Liver (tissue), 3 donors: Measurements from ENCODE around the gene HLA-A.

Source experiments
- FOXA2 ChIP-seq: IDR thresholded peaks from 2 replicates; pipeline ENCODE4 v1.6.1; 2016; ENCODE audit warnings: antibody characterized with exemption
- GABPA ChIP-seq, 2 donors: IDR thresholded peaks in 1 of 2; conservative IDR thresholded peaks in 1 of 2; 2 replicates each; pipeline ENCODE4 v1.6.1; 2016; ENCODE audit warnings: antibody characterized with exemption in 2 of 2, mild to moderate bottlenecking in 1 of 2, moderate library complexity in 1 of 2
- JUND ChIP-seq, 2 donors: IDR thresholded peaks; 2 replicates each; pipeline ENCODE4 v1.6.1; 2016; ENCODE audit warnings: antibody characterized with exemption in 2 of 2
- NR2F2 ChIP-seq: IDR thresholded peaks from 2 replicates; pipeline ENCODE4 v1.6.1; 2016; ENCODE audit warnings: antibody characterized with exemption
- RAD21 ChIP-seq, 2 donors: IDR thresholded peaks; 2 replicates each; pipeline ENCODE4 v1.6.1; 2016; ENCODE audit warnings: antibody characterized with exemption in 2 of 2, mild to moderate bottlenecking in 2 of 2
- SP1 ChIP-seq: IDR thresholded peaks from 2 replicates; pipeline ENCODE4 v1.6.1; 2018; ENCODE audit warnings: antibody characterized with exemption, mild to moderate bottlenecking
- TAF1 ChIP-seq: conservative IDR thresholded peaks from 2 replicates; pipeline ENCODE4 v1.6.1; 2016; ENCODE audit warnings: antibody characterized with exemption, mild to moderate bottlenecking
- YY1 ChIP-seq: IDR thresholded peaks from 2 replicates; pipeline ENCODE4 v1.6.1; 2016; ENCODE audit warnings: antibody characterized with exemption, mild to moderate bottlenecking
- TF ChIP-seq, protein P1 (sequence below): fragments of 150-350 bp; IDR thresholded peaks from 2 replicates; pipeline ENCODE4 v1.5.1; 2017; ENCODE audit warnings: improper control_type of control experiment, low read depth, low read length; ENCODE audit not compliant: missing input control
- TF ChIP-seq, protein P2 (sequence below): IDR thresholded peaks from 2 replicates; pipeline ENCODE4 v1.6.1; 2016; ENCODE audit warnings: antibody characterized with exemption
- TF ChIP-seq, protein P3 (sequence below): IDR thresholded peaks from 2 replicates; pipeline ENCODE4 v1.6.1; 2016; ENCODE audit warnings: antibody characterized with exemption
- TF ChIP-seq, protein P4 (sequence below): IDR thresholded peaks from 2 replicates; pipeline ENCODE4 v1.6.1; 2016; ENCODE audit warnings: antibody characterized with exemption, mild to moderate bottlenecking
- TF ChIP-seq, protein P5 (sequence below): IDR thresholded peaks from 2 replicates; pipeline ENCODE4 v1.6.1; 2016; ENCODE audit warnings: antibody characterized with exemption
- donor health status: healthy.
- donor health status: healthy.

DNA sequence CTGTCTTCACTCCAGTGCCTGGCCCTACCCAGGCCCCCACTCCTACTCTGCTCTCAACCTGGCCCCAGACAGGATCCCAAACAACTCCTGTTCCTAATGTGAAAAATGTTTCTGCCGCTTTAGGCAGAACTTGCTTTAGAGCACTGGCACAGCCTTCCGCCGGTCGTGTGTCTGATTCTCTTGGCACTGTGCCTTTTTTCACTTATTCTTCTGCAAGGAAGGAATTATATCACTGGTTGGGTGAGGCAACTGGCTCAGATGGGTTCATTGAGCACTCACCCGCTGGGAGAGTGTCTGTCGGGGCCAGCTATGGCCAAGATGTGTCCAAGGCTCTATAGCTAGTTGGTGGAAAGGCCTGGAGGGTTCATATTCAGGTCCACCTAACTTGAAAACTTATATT, 33.6 kb upstream of the HLA-A start:
- TF ChIP-seq, protein P1, sequence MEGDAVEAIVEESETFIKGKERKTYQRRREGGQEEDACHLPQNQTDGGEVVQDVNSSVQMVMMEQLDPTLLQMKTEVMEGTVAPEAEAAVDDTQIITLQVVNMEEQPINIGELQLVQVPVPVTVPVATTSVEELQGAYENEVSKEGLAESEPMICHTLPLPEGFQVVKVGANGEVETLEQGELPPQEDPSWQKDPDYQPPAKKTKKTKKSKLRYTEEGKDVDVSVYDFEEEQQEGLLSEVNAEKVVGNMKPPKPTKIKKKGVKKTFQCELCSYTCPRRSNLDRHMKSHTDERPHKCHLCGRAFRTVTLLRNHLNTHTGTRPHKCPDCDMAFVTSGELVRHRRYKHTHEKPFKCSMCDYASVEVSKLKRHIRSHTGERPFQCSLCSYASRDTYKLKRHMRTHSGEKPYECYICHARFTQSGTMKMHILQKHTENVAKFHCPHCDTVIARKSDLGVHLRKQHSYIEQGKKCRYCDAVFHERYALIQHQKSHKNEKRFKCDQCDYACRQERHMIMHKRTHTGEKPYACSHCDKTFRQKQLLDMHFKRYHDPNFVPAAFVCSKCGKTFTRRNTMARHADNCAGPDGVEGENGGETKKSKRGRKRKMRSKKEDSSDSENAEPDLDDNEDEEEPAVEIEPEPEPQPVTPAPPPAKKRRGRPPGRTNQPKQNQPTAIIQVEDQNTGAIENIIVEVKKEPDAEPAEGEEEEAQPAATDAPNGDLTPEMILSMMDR = no peak
- TF ChIP-seq, protein P2, sequence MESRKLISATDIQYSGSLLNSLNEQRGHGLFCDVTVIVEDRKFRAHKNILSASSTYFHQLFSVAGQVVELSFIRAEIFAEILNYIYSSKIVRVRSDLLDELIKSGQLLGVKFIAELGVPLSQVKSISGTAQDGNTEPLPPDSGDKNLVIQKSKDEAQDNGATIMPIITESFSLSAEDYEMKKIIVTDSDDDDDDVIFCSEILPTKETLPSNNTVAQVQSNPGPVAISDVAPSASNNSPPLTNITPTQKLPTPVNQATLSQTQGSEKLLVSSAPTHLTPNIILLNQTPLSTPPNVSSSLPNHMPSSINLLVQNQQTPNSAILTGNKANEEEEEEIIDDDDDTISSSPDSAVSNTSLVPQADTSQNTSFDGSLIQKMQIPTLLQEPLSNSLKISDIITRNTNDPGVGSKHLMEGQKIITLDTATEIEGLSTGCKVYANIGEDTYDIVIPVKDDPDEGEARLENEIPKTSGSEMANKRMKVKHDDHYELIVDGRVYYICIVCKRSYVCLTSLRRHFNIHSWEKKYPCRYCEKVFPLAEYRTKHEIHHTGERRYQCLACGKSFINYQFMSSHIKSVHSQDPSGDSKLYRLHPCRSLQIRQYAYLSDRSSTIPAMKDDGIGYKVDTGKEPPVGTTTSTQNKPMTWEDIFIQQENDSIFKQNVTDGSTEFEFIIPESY = no peak
- no peak for TF ChIP-seq YY1
- no peak for TF ChIP-seq TAF1
- TF ChIP-seq RAD21 (IDR thresholded peaks at IDR 0.05) = no peak
- no peak for TF ChIP-seq FOXA2
- TF ChIP-seq, protein P3, sequence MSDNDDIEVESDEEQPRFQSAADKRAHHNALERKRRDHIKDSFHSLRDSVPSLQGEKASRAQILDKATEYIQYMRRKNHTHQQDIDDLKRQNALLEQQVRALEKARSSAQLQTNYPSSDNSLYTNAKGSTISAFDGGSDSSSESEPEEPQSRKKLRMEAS = no peak
- TF ChIP-seq SP1 = no peak
- TF ChIP-seq, protein P4, sequence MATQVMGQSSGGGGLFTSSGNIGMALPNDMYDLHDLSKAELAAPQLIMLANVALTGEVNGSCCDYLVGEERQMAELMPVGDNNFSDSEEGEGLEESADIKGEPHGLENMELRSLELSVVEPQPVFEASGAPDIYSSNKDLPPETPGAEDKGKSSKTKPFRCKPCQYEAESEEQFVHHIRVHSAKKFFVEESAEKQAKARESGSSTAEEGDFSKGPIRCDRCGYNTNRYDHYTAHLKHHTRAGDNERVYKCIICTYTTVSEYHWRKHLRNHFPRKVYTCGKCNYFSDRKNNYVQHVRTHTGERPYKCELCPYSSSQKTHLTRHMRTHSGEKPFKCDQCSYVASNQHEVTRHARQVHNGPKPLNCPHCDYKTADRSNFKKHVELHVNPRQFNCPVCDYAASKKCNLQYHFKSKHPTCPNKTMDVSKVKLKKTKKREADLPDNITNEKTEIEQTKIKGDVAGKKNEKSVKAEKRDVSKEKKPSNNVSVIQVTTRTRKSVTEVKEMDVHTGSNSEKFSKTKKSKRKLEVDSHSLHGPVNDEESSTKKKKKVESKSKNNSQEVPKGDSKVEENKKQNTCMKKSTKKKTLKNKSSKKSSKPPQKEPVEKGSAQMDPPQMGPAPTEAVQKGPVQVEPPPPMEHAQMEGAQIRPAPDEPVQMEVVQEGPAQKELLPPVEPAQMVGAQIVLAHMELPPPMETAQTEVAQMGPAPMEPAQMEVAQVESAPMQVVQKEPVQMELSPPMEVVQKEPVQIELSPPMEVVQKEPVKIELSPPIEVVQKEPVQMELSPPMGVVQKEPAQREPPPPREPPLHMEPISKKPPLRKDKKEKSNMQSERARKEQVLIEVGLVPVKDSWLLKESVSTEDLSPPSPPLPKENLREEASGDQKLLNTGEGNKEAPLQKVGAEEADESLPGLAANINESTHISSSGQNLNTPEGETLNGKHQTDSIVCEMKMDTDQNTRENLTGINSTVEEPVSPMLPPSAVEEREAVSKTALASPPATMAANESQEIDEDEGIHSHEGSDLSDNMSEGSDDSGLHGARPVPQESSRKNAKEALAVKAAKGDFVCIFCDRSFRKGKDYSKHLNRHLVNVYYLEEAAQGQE = no peak
- no peak for TF ChIP-seq NR2F2
- no peak for TF ChIP-seq GABPA (IDR thresholded peaks at IDR 0.05 in 1 of 2, conservative IDR thresholded peaks at IDR 0.05 in 1 of 2)
- TF ChIP-seq, protein P5, sequence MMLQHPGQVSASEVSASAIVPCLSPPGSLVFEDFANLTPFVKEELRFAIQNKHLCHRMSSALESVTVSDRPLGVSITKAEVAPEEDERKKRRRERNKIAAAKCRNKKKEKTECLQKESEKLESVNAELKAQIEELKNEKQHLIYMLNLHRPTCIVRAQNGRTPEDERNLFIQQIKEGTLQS = no peak
- no peak for TF ChIP-seq JUND (IDR thresholded peaks at IDR 0.05)
